GM11168 (cell line): ENCODE measurements around the gene TCP11L1.
"Not testable (repeated sequence)": the region's sequence is repeated elsewhere in the genome, so short reads cannot be mapped to it uniquely, and the experiment has no call there.

ENCODE experiments used
- in situ Hi-C: fragments of 300-500 bp; cut with MboI; formaldehyde crosslinking; loops from one replicate; pipeline ENCODE4 v1.12.0; 2022; ENCODE audit warnings: low sequenced_read_pairs; ENCODE audit not compliant: unreplicated experiment

Gene TCP11L1

DNA sequence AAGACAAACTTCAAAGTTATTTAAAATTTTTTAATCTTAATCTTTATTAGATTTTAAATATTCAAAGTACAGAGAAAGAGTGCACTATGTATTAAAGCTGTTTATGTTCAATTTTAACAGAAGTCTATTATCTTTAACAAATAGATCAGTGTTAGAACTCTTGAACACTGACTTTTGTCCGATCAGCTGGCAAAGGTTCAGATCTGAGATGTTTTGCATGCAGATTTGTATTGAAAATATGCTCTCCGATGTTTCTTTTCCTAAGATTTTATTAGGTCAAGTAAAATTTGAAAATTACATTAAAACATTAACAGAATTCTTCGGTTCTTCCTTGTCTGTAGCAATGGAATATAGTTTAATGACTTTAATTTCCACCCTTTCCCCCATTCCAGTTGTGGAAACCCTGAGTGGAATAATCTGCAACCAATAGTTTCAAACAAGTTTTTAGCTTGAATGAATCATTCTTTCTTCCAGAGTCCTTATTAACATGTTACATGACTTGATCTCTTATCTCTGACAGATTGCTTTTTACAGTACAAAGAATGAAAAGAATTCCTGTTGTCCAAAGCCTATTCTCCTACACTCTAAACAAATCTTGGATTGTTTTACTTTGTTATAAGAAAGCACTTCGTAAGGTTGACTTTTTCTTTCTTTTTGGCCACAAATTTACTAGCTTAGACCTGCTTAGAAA, 11.4 kb upstream of the TCP11L1 start:
- in situ Hi-C loops: no loop called here

DNA sequence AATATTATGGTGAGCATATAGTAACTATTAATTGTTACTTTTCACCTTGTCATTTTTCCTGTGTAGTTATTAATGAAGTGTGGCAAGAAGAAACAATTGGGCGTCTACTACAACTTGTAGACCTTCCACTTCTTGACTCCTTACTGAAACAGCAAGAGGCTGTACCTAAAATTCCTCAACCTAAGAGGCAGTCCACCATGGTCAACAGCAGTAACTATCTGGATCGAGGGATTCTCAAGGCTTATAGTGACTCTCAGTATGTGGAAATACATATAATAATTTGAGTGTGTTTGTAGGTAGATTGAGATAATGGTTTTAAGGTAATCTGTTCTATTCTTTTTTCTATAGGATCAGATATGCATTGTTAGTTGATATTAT, 10.8 kb upstream of the TCP11L1 start:
- in situ Hi-C loops: no loop called here

DNA sequence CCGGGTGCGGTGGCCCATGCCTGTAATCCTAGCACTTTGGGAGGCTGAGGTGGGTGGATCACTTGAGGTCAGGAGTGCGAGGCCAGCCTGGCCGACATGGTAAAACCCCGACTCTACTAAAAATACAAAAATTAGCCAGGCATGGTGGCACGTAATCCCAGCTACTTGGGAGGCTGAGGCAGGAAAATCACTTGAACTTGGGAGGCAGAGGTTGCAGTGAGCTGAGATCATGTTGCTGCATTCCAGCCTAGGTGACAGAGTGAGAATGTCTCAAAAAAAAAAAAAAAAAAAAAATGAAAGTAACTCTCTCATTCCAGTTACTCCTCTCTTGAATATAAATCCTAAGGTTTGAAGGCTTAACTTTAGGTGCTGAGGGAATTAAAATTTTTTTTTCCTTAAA, 10.2 kb upstream of the TCP11L1 start:
- in situ Hi-C loops: not testable (repeated sequence)

DNA sequence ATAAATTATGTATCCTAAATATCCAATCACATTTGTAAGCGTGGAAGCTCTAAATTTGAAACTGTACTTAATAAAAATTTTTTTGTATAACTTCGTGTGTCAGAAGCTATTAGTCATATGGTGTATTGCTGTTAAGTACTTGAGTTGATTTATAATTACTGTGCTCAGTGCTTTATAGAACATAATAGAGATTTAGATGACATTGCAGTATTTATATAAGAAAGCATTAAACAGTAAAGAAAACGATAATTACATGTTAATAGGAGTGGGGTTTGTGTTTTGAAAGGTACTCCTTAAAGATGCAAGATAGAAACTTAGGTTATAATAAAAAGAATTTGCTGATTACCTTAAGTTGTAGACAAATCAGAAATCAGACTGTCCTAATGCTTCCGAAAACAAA, 5.9 kb upstream of the TCP11L1 start:
- in situ Hi-C loops: no loop called here

DNA sequence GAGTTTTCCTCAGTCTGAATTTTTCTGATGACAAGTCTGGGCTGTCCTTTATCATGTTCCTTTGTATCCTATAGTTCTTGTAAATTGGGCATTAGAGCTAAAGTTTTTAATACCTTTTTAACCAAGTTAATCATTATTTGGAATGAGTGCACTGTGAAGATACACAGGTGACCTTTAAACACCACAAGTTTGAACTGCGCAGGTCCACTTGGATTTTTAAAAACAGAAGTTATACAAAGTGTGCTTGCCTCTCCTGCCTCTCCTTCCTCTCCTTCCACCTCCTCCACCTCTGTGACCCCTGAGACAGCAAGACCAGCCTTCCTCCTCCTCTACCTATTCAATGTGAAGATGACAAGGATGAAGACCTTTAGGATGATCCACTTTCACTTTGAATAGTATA, 4.4 kb upstream of the TCP11L1 start:
- in situ Hi-C loops: no loop called here

DNA sequence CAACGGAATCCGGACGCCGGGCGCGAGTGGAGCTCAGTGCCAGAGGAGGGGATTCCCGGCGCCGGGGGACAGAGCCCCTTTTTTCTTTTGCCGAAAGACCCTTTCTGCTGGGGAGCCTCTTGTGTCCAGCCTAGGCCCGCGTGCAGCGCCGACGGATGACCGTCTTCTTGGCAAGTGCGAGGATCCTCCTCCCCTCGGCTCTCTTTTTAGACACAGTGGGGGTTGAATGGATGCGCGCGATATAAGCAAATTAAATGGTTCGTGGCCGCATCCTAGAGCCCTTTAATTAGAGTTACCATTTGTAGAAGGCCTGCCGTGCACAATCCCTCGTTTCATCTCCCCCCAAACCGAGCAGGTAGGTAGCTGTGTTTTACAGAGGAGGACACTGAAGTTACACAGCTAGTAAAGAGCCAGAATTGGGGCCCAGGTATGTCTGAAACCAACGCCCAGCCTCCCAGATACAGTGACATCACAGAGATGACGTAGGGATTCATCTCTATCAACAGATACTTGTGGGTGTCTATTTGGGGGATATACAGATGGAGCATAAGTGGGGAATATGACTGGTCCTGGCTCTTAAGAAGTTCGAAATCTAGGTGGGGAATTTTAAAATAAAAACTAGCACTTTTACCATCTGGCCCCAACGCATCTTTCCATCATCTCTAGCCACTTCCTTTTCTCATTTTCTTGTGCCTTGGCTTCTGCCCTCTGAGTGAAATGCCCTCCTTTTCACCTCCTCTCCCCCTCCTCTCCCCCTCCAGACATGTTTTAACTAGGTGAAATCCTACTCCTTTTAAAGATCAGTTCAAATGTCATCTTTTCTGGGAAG, 875 bp downstream of the TCP11L1 start:
- in situ Hi-C loops: no loop called here

DNA sequence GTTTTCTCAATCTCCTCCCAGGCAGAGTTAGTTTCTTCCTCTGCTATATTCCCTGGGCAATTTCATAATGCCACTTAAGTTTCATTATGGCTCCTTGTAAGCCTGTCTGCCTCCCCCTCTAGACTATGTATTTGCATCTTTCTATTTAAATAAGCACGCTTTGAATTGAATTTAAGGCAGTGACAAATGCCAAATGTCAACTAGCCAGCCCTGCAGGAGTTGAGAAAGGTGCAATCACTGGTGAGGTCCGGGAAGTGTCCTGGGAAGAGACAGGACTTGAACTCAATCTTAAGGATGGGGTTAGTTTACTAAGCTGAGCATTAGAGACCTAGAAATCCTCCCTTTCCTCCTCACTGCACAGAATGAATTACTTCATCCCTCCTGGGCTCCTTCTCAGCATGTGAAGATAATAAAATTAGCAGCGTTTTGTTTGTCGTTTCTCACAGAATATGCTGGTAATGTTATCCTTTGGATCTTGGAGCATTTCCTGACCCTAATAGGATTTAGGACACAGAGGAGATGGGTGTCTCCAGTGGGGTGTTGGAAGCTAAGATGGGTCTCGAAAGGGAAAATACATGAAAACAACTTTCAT, 1.6 kb downstream of the TCP11L1 start:
- in situ Hi-C loops: no loop called here

DNA sequence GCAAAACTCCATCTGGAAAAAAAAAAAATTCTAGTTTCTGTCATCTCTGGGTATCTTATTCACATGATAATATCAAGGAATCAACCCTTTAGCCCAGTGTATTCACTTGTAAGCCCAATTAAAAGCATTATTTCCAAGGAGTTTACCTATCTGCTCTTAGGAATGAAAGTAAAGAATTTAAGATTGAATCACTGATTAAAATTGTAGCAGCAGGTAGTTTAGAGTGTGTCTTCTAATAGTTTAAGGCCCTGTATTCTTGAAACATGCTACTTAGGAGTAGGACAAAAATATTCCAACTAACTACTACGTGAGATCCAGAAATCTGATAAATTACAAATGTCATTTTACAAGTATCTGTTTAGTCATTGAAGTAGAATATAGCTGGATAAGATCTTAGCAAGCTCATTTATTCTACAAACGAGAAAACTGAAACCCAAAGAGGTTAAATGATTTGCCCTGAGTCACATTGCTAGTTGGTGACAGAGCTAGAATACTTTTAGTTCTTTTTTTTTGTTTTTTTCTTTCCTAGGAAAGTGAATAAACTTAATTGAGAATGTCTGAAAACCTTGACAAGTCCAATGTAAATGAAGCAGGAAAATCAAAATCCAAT, 4.0 kb downstream of the TCP11L1 start:
- in situ Hi-C loops: no loop called here

DNA sequence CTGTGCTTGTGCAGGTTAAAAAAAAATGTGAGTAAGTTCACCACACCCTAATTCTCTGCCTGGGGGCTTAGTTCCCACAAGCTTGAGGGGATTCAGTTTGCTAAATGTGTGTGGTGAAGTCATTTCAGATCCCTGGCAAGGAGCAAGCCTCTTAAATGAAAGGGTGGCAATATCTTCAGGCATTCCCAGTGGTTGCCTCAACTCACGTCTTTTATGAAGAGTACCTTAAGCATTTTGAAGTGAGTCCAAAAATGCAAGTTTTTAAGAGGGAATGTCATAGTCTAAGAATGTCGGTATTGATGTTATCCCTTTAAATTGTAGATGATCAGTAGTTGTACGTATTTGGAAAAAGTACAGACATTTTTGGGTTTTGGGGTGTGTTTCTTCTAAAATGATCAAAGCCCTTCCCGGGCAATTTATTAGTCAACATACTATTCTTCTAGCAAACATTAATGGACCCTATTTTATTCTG, 4.9 kb downstream of the TCP11L1 start:
- in situ Hi-C loops: no loop called here

DNA sequence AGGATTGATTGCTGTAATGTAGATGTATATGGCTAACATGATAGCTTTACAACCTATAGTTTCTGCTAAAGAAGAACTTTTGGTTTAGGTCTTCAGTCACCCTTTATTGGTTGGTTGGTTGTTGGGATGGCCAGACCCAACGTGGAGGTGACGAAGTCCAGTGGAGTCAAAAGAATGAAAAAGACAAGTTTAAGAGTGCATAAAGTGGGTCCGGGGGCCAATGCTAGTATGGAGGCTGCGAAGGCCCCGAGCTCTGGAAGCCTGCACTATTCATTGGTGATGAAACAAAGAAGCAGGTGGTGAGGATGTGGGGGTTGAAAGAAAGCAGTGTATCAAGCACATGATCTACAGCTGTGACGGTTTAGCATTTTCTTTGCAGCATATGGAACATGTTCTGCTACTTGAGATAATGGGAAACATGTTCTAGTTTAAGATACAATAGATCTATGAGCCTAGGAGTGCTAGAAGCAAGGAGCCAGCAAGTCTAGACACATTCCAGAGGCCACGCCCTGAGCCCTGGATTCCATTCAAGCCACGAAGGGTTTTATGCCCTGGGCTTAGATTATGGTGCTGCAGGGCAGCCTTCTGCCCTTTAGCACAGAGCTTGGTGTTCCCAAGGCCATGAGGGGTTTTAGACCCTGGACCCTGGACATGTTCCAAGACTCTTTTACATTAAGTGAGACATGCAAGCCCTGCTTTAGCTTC, 6.3 kb downstream of the TCP11L1 start:
- in situ Hi-C loops: no loop called here

DNA sequence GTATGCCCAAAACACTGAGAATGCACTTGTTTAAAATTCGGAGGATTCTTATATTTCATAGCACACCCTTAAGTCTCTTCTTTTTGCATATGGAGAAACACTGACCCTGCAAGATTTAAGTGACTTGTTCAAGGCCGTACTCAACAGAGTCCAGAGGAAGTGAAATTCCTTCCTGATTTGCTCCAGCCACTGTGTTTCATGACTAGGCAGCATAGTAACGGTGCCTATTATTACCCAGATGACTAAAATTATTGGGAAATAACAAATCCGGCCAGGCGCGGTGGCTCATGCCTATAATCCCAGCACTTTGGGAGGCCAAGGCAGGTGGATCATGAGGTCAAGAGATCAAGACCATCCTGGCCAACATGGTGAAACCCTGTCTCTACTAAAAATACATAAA, 9.3 kb downstream of the TCP11L1 start:
- in situ Hi-C loops: not testable (repeated sequence)

DNA sequence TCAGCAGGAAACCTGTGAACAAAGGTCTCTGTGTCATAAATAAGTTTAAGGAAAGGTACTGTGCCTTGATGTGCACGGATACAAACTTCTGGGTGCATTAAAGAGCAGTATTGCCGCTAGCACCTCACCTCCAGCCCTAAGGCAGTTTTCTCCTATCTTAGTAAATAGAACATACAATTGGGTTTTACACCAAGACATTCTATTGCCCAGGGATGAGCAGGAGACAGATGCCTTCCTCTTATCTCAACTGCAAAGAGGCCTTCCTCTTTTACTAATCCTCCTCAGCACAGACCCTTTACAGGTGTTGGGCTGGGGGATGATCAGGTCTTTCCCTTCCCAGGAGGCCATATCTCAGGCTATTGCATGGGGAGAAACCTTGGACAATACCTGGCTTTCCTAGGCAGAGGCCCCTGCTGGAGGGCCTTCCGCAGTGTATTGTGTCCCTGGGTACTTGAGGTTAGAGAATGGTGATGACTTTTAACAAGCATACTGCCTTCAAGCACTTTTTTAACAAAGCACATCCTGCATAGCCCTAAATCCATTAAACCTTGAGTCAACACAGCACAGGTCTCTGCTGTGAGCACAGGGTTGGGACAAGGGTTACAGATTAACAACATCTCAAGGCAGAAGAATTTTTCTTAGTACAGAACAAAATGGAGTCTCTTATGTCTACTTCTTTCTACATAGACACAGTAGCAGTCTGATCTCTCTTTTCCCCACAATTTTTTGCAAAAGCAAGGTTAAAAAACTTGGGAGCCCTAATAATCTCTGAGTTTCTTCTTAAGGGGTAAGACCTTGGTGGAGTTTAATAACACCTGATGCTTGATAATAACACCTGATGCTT, 10.4 kb downstream of the TCP11L1 start:
- in situ Hi-C loops: loop anchor here (25.0 kb wide), 1 partner anchor 212 kb away; the partner anchor contains the start of gene PRRG4

DNA sequence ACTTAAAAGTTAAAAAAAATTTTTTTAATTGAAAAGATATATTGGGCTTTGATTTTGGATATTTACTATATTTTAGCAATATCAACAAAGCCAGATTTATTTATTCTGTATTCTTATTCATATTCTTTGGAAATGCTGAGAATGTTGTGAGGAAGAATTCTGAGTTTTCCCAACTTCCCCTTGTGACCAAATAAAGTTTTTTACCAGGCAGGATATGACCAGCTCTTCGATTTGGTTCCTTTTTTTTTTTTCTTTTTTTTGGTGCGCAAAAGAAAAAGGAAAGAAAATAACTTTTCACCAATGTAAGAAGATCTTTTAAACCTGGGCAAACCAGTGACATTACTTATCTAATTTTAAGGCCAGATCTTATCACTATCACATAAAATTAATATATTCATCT, 12.9 kb downstream of the TCP11L1 start:
- in situ Hi-C loops: loop anchor here (25.0 kb wide), 1 partner anchor 215 kb away; the partner anchor contains the start of gene PRRG4

DNA sequence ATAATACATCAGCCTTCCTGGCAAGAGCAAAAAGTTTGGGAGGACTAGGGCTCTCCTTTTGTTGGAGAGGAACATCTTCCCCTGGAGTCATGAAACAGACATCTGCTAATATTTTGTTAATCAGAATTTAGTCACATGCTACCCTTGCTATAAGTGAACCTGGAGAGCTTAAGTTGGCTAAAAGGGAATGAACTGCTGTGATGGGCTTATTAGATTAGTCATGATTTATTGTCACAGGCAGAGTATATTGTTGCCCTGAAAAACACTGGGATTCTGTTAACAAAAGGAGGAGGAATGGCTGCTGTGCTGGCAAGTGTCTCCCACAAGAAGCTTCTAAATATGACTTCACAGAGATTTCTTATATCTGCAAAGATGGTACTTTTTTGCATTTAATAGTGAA, 16.0 kb downstream of the TCP11L1 start:
- in situ Hi-C loops: loop anchor here (25.0 kb wide), 1 partner anchor 218 kb away; the partner anchor contains the start of gene PRRG4

DNA sequence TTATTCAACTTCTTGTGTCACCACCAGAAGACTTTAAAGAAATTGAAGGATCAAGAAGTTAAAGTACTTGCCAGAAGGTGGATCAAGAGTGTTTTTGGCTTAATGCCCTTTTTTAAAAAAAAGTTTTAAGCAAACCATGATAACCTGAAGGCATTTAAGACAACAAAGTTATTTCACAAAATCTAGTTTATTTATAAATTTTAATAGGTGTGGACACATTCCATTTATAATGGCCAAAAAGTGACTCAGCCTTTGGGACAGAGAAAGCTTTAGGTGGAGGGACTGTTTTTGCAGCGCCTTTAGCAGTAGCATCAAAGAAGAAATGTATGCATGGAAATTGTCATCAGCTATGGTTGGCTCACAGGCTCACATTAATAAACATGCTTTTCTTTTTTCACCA, 17.9 kb downstream of the TCP11L1 start:
- in situ Hi-C loops: loop anchor here (25.0 kb wide), 1 partner anchor 220 kb away; the partner anchor contains the start of gene PRRG4

DNA sequence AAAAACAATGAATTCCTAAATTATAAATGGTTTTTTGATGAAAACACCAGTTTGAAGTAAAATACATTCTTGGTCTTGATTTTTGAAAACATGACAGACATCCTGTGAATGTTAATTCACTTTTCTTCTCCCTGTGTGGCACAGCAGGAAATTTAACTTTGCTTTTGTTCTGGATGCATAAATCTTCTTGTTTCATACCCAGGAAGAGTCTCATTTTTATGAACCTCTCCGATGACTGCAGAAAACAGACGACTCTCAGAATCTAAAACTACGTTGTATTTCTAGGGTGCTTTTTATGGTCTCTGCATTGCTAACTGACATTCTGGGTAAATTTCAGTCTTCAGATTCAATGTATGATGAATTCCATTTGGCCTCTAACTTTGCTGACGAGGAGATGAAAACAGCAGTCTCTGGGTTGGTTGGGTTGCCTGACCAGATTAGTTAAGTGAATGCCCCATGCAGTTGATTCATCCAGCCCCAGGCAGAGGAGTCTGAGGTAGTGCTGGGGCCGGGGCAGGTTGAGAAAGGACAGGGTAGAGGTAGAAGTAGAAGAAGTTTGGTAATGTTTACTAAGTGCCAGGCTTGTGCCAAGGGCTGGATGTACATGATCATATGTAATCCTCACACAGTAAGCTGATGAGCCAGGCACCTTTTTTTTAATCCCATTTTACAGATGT, 20.1 kb downstream of the TCP11L1 start:
- in situ Hi-C loops: loop anchor here (10.0 to 25.0 kb wide), 2 partner anchors 95 to 222 kb away; partner anchors contain the start of gene PRRG4

DNA sequence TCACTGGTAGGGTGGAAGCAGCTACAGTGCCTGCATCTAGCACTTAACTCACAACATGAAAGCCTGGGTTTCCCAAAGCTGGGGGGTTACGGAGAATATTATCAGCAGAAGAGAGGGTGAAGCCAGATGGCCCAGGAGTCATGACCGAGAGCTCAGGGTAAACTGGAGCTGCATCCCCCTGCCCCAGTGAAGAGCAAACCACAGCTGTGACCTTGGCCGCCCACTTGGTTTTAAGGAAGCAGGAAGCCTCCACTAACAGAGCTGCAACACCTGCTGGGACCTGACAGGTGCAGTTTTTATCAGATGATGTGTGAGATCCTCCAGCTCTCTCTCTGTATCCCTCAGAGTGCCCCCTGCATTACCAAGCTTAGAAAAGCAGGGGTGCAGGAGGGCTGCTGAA, 20.9 kb downstream of the TCP11L1 start:
- in situ Hi-C loops: loop anchor here (10.0 to 25.0 kb wide), 2 partner anchors 95 to 223 kb away; partner anchors contain the start of gene PRRG4

DNA sequence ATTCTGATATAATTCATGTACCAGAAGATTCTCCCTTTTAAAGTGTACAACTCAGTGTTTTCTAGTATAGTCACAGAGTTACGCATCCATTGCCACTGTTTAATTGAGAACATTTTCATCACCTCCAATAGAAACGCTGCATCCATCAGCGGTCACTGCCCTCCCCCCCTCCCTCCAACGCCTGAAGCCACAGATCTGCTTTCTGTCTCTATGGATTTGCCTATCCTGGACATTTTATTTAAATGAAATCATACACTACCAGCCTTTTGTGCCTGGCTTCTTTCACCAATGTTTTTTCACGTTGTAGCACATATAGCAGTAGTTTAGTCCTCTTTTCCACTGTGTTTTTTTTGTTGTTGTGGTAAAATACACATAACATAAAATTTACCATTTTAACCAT, 22.8 kb downstream of the TCP11L1 start:
- in situ Hi-C loops: loop anchor here (10.0 to 25.0 kb wide), 2 partner anchors 97 to 225 kb away; partner anchors contain the start of gene PRRG4
